Thyroid gland (tissue), 4 donors: ENCODE data around the gene KCNH6.

Source experiments
- CTCF ChIP-seq, 6 experiments: fragments of 200-600 bp in 3 of 6; fragments of 450-650 bp in 3 of 6; sonication (generic) in 3 of 6; IDR thresholded peaks; one replicate each; pipeline ENCODE4 v1.5.1; 2016 to 2019; ENCODE audit warnings: antibody characterized with exemption in 6 of 6, mild to moderate bottlenecking in 2 of 6, inconsistent platforms in 1 of 6, moderate library complexity in 1 of 6
- POLR2A ChIP-seq, 2 donors: fragments of 450-650 bp; IDR thresholded peaks; one replicate each; pipeline ENCODE4 v1.6.1; 2017; ENCODE audit warnings: antibody characterized with exemption in 2 of 2, mild to moderate bottlenecking in 2 of 2, moderate library complexity in 1 of 2

DNA sequence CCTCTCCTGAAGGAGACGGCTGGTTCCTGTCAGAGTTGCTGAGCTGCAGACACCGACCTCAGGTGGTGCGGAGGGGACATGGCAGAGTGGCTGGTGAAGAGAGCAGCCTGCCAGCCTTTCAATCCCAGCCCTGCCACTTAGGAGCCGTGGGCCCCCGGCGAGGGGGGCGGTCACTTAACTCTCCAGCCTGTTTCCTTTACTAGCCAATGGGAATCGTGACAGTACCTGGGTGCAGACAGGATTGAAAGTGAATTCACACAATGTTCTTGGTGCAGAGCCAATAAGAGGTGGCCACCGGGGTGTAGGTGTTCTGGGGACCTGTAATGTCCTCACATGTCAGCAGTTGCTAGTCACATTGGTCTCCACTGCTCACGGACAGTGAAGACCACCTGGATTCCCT lies 32.8 kb upstream of the KCNH6 start:
- TF ChIP-seq CTCF (IDR thresholded peaks at IDR 0.05): peak in 1 of 6 experiments; percentile 19
- TF ChIP-seq POLR2A (IDR thresholded peaks at IDR 0.05): no peak
